Transverse colon (tissue), 4 donors: ENCODE measurements around the gene STARD10.

Experiments
- POLR2A ChIP-seq: fragments of 450-650 bp; IDR thresholded peaks from one replicate; pipeline ENCODE4 v1.6.1; 2016; ENCODE audit warnings: antibody characterized with exemption, mild to moderate bottlenecking, moderate library complexity
- POLR2AphosphoS5 ChIP-seq, 3 donors: sonication (generic); formaldehyde crosslinking; IDR thresholded peaks; one replicate each; pipeline ENCODE4 v1.6.1; 2016; ENCODE audit warnings: antibody characterized with exemption in 3 of 3
- TF ChIP-seq, protein P1 (sequence below), 5 experiments: fragments of 200-600 bp in 3 of 5; fragments of 450-650 bp in 2 of 5; sonication (generic) in 3 of 5; IDR thresholded peaks; 1 replicate in 2 of 5; 2 replicates in 3 of 5; pipeline ENCODE4 v1.5.1; 2016 to 2017; ENCODE audit warnings: antibody characterized with exemption in 5 of 5, inconsistent platforms in 3 of 5, mild to moderate bottlenecking in 2 of 5, moderate library complexity in 1 of 5

- TF ChIP-seq, protein P1, sequence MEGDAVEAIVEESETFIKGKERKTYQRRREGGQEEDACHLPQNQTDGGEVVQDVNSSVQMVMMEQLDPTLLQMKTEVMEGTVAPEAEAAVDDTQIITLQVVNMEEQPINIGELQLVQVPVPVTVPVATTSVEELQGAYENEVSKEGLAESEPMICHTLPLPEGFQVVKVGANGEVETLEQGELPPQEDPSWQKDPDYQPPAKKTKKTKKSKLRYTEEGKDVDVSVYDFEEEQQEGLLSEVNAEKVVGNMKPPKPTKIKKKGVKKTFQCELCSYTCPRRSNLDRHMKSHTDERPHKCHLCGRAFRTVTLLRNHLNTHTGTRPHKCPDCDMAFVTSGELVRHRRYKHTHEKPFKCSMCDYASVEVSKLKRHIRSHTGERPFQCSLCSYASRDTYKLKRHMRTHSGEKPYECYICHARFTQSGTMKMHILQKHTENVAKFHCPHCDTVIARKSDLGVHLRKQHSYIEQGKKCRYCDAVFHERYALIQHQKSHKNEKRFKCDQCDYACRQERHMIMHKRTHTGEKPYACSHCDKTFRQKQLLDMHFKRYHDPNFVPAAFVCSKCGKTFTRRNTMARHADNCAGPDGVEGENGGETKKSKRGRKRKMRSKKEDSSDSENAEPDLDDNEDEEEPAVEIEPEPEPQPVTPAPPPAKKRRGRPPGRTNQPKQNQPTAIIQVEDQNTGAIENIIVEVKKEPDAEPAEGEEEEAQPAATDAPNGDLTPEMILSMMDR (IDR thresholded peaks at IDR 0.05), result no peak
- TF ChIP-seq POLR2A (no peak), POLR2AphosphoS5 (IDR thresholded peaks at IDR 0.05) (no peak)
These were observed 18.3 kb downstream of the STARD10 start for GRCh38 chr11:72775288-72776110.
